K562 (cell line): Measurements from ENCODE around the gene TMPRSS9. TPM values are rescaled to one million over a fixed set of nuclear protein-coding genes. Genes with fewer than 3 reads are reported as not detected.

ENCODE experiments used
- ARID1B ChIP-seq: fragments of 450-650 bp; IDR thresholded peaks from 2 replicates; pipeline ENCODE4 v1.6.1; 2016; ENCODE audit warnings: antibody characterized with exemption, mild to moderate bottlenecking, inconsistent platforms
- ATF1 ChIP-seq, 2 experiments: fragments of 450-650 bp in 1 of 2; IDR thresholded peaks; 2 replicates each; pipeline ENCODE4 v1.6.1; 2016; ENCODE audit warnings: missing compliant biosample characterization in 1 of 2, missing genetic modification characterization in 1 of 2
- ATF3 ChIP-seq, 2 experiments: fragments of 450-650 bp in 1 of 2; sonication (generic) in 1 of 2; formaldehyde crosslinking in 1 of 2; IDR thresholded peaks in 1 of 2; conservative IDR thresholded peaks in 1 of 2; 2 replicates each; pipeline versions ENCODE4 v1.6.1 to v1.8.1; 2016 to 2023; ENCODE audit warnings: mild to moderate bottlenecking in 2 of 2, moderate library complexity in 2 of 2, inconsistent platforms in 1 of 2, missing genetic modification reagents in 1 of 2
- ATF7 ChIP-seq: fragments of 450-650 bp; IDR thresholded peaks from 2 replicates; pipeline ENCODE4 v1.7.1; 2014; ENCODE audit warnings: mild to moderate bottlenecking, moderate library complexity
- BACH1 ChIP-seq: fragments of 200-800 bp; sonication (Bioruptor generic); IDR thresholded peaks from 2 replicates; pipeline ENCODE4 v1.6.1; 2016; ENCODE audit warnings: missing genetic modification characterization, missing compliant biosample characterization
- BCOR ChIP-seq: fragments of 450-650 bp; IDR thresholded peaks from 2 replicates; pipeline ENCODE4 v1.6.1; 2016
- BDP1 ChIP-seq: IDR thresholded peaks from 3 replicates; pipeline ENCODE4 v1.6.1; 2011; ENCODE audit not compliant: insufficient read length, insufficient read depth
- CEBPZ ChIP-seq: fragments of 150-350 bp; IDR thresholded peaks from 2 replicates; pipeline ENCODE4 v1.6.1; 2014; ENCODE audit warnings: low read depth, mild to moderate bottlenecking, low read length, borderline replicate concordance
- CHD2 ChIP-seq: IDR thresholded peaks from 2 replicates; pipeline ENCODE4 v1.6.1; 2011; ENCODE audit warnings: low read depth, low read length
- CTBP1 ChIP-seq: fragments of 450-650 bp; IDR thresholded peaks from 2 replicates; pipeline ENCODE4 v1.6.1; 2016; ENCODE audit warnings: borderline replicate concordance
- EGR1 ChIP-seq: fragments of 450-650 bp; conservative IDR thresholded peaks from 2 replicates; pipeline ENCODE4 v1.6.1; 2017; ENCODE audit warnings: mild to moderate bottlenecking
- HDAC1 ChIP-seq, 2 experiments: fragments of 450-650 bp; IDR thresholded peaks; 2 replicates each; pipeline ENCODE4 v1.6.1; 2016 to 2017; ENCODE audit warnings: inconsistent platforms in 1 of 2, mild to moderate bottlenecking in 1 of 2, moderate library complexity in 1 of 2
- MAFG ChIP-seq: fragments of 450-650 bp; conservative IDR thresholded peaks from 2 replicates; pipeline ENCODE4 v1.6.1; 2016; ENCODE audit warnings: missing genetic modification characterization, missing compliant biosample characterization
- SMARCA5 ChIP-seq: fragments of 450-650 bp; IDR thresholded peaks from 2 replicates; pipeline ENCODE4 v1.6.1; 2016
- USF2 ChIP-seq: sonication (generic); formaldehyde crosslinking; IDR thresholded peaks from 2 replicates; pipeline ENCODE4 v1.5.0; 2020; ENCODE audit warnings: missing genetic modification reagents
- ZNF830 ChIP-seq: fragments of 250-450 bp; sonication (Bioruptor Pico); IDR thresholded peaks from 2 replicates; pipeline ENCODE4 v1.5.0; 2021; ENCODE audit warnings: mild to moderate bottlenecking
- polyA plus RNA-seq, 8 experiments: library from polyadenylated mRNA; depleted of rRNA in 4 of 8; stranded (reverse) in 5 of 8; unstranded in 3 of 8; fragments of >200 nt; fragmentation: Nextera tagmentation in 2 of 8; fragmentation: Illumina TruSeq in 1 of 8; extraction: Ambion mirVana in 2 of 8; extraction: Trizol in 1 of 8; gene quantifications; 2 replicates each; pipeline versions ENCODE4 v1.2.1 to v1.2.3, GENCODE V29; 2011 to 2014; ENCODE audit warnings: inconsistent platforms in 1 of 8, missing spikeins in 1 of 8
- total RNA-seq, 7 experiments: library from RNA; depleted of rRNA in 6 of 7; stranded (reverse); fragments of >200 nt in 6 of 7; fragmentation: Illumina TruSeq in 2 of 7; extraction: Trizol in 2 of 7; gene quantifications; 2 replicates each; pipeline versions ENCODE4 v1.2.1 to v1.2.3, GENCODE V29; 2011 to 2021; ENCODE audit warnings: low replicate concordance in 1 of 7
- TF ChIP-seq, protein P1 (sequence below), 3 experiments: IDR thresholded peaks in 2 of 3; conservative IDR thresholded peaks in 1 of 3; 2 replicates each; pipeline ENCODE4 v1.5.1; 2011 to 2012; ENCODE audit warnings: low read length in 3 of 3, mild to moderate bottlenecking in 3 of 3, control low read depth in 2 of 3, improper control_type of control experiment in 1 of 3, inconsistent platforms in 1 of 3, low read depth in 1 of 3, mixed read lengths in 1 of 3, moderate library complexity in 1 of 3; ENCODE audit not compliant: insufficient read depth in 2 of 3
- TF ChIP-seq, protein P2 (sequence below): fragments of 450-650 bp; IDR thresholded peaks from 2 replicates; pipeline ENCODE4 v1.6.1; 2016

Gene TMPRSS9
- total and polyA plus RNA-seq, 9 of the 15 experiments (the other 6 are each of a cell fraction or from before 2014, with no cell fraction given), result 0.01 to 0.03 TPM; not detected in 7

DNA sequence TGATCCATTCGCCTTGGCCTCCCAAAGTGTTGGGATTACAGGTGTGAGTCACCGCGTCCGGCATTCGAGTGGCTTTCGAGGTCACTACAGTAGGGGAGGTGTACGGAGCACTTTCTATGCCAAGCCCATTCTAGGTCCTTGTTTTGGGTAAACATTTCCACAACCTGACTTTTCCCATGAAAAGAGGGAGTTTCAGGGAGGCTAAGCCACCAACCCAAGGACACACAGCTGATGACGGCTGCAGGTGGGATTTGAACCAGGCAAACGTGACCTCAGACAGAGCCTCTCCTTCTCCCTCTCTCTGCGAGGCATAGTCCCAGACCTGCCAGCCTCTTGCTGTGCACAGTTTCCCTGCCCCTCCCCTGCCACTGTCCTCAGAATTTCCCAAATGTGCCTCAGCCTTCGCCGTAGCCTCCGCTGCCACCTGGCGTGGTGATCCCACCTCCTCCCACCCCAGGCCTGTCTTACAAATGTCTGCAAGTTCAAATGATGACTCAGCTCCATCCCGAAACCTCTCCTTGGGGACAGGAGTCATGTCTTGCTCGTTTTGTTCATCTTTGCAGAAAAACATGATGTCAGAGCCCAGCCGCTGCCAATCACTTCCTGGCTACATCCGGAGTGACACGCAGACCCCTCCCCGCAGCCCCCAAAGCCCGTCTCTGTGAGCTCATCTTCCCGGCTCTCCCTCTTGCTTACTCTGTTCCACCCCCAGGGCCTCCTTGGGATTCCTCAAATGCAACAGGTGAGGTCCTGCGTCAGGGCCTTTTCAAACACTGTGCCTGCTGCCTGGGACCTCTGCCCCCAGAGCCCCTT is 109.2 kb downstream of the TMPRSS9 start (continued):
- TF ChIP-seq ZNF830 (CRISPR knock-in tag) (no peak), BACH1 (tag) (peak; percentile 56; the same call in 1 of the 2 replicates), ATF7 (peak; percentile 41; the same call in 1 of the 2 replicates), EGR1 (peak; percentile 30; the same call in 1 of the 2 replicates), CHD2 (no peak), ATF3 (IDR thresholded peaks at IDR 0.05) (peak; percentile 88), ATF3 (CRISPR knock-in tag; conservative IDR thresholded peaks at IDR 0.05) (no peak), HDAC1 (IDR thresholded peaks at IDR 0.05) (0 out of 4 replicates have a peak, but pooled peaks of 1 of the 2 experiments have one; percentile 24), CEBPZ (no peak), CTBP1 (peak; percentile 55), SMARCA5 (peak; percentile 36; the same call in 1 of the 2 replicates), BCOR (peak; percentile 79; the same call in 1 of the 2 replicates), MAFG (peak; percentile 89), ARID1B (peak; percentile 25; the same call in 1 of the 2 replicates), USF2 (CRISPR knock-in tag) (no peak), ATF1 (CRISPR knock-in tag; IDR thresholded peaks at IDR 0.05) (no peak), ATF1 (tag; IDR thresholded peaks at IDR 0.05) (peak; percentile 18; the same call in 1 of the 2 replicates), BDP1 (no peak)
- TF ChIP-seq, protein P1, sequence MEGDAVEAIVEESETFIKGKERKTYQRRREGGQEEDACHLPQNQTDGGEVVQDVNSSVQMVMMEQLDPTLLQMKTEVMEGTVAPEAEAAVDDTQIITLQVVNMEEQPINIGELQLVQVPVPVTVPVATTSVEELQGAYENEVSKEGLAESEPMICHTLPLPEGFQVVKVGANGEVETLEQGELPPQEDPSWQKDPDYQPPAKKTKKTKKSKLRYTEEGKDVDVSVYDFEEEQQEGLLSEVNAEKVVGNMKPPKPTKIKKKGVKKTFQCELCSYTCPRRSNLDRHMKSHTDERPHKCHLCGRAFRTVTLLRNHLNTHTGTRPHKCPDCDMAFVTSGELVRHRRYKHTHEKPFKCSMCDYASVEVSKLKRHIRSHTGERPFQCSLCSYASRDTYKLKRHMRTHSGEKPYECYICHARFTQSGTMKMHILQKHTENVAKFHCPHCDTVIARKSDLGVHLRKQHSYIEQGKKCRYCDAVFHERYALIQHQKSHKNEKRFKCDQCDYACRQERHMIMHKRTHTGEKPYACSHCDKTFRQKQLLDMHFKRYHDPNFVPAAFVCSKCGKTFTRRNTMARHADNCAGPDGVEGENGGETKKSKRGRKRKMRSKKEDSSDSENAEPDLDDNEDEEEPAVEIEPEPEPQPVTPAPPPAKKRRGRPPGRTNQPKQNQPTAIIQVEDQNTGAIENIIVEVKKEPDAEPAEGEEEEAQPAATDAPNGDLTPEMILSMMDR (IDR thresholded peaks at IDR 0.05 in 2 of 3, conservative IDR thresholded peaks at IDR 0.05 in 1 of 3; ENCODE audit: insufficient read depth in 2 of 3, low read depth in 1 of 3, low read length in 3 of 3), result 0 out of 6 replicates have a peak, but pooled peaks of 1 of the 3 experiments have one; percentile 4
- TF ChIP-seq, protein P2, sequence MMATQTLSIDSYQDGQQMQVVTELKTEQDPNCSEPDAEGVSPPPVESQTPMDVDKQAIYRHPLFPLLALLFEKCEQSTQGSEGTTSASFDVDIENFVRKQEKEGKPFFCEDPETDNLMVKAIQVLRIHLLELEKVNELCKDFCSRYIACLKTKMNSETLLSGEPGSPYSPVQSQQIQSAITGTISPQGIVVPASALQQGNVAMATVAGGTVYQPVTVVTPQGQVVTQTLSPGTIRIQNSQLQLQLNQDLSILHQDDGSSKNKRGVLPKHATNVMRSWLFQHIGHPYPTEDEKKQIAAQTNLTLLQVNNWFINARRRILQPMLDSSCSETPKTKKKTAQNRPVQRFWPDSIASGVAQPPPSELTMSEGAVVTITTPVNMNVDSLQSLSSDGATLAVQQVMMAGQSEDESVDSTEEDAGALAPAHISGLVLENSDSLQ, result peak; percentile 93
